HFF-Myc (cell line): Measurements from ENCODE around the gene PVALB.

Experiments used
- DNase-seq: peaks from one replicate; pipeline ENCODE4 v3.0.0-alpha.2; 2011; ENCODE audit warnings: low read depth; ENCODE audit errors: extremely low read depth
- H3K4me3 ChIP-seq: replicated peaks from 2 replicates; pipeline ENCODE4 v1.5.1; 2011; ENCODE audit warnings: low read depth, mild to moderate bottlenecking, control low read depth, low read length
- CTCF ChIP-seq: IDR thresholded peaks from 2 replicates; pipeline ENCODE4 v1.5.1; 2012; ENCODE audit warnings: mild to moderate bottlenecking, low read depth, low read length, control low read depth; ENCODE audit errors: missing control alignments

PVALB gene

GRCh38 chr22:36855478-36855877 lies 38.6 kb upstream of the PVALB start:
- H3K4me3 ChIP-seq, result no peak overlapping the region
- DNase-seq, result no peak
- TF ChIP-seq CTCF, result no peak

- no peak overlapping the region for H3K4me3 ChIP-seq
- TF ChIP-seq CTCF, result peak; percentile 87
- DNase-seq, result peak; percentile 22
Measured at GRCh38 chr22:36853407-36854099, 36.7 kb upstream of the PVALB start.

- H3K4me3 ChIP-seq, result no peak overlapping the region
- no peak for DNase-seq
- TF ChIP-seq CTCF, result no peak
Measured at GRCh38 chr22:36852056-36852973, 35.5 kb upstream of the PVALB start.

- H3K4me3 ChIP-seq, result no peak overlapping the region
- no peak for TF ChIP-seq CTCF
- no peak for DNase-seq
Measured at GRCh38 chr22:36850682-36851081, 33.8 kb upstream of the PVALB start.

GRCh38 chr22:36850056-36850455 lies 33.2 kb upstream of the PVALB start:
- no peak for TF ChIP-seq CTCF
- H3K4me3 ChIP-seq, result no peak overlapping the region
- DNase-seq, result no peak

GRCh38 chr22:36846949-36847348 lies 30.1 kb upstream of the PVALB start:
- TF ChIP-seq CTCF, result no peak
- no peak for DNase-seq
- no peak overlapping the region for H3K4me3 ChIP-seq
